Coronary artery (tissue), 2 donors: ENCODE measurements around the gene CNPY3.

ENCODE experiments used
- DNase-seq: peaks from one replicate; pipeline ENCODE4 v3.0.0-alpha.2; 2017; ENCODE audit warnings: low spot score
- H3K27ac ChIP-seq, 2 donors: fragments of 200-600 bp; sonication (generic); one replicate each; pipeline ENCODE4 v1.5.1; 2016 to 2019
- H3K4me3 ChIP-seq: fragments of 200-600 bp; sonication (generic); 2 replicates; pipeline ENCODE4 v1.5.1; 2016; ENCODE audit warnings: mild to moderate bottlenecking, moderate library complexity
- CTCF ChIP-seq: fragments of 200-600 bp; sonication (generic); IDR thresholded peaks from one replicate; pipeline ENCODE4 v1.5.1; 2019; ENCODE audit warnings: antibody characterized with exemption

Gene CNPY3

GRCh38 chr6:42984924-42985475 lies 55.7 kb downstream of the CNPY3 start:
- DNase-seq = no peak
- Histone ChIP-seq H3K27ac (peak overlapping the region; percentile 86 to 91), H3K4me3 (peak overlapping the region; percentile 90)
- TF ChIP-seq CTCF = no peak

GRCh38 chr6:42987533-42988451 lies 58.5 kb downstream of the CNPY3 start:
- H3K27ac ChIP-seq = peak overlapping the region in 1 of 2 donors; percentile 7
- no peak for DNase-seq
- no peak for TF ChIP-seq CTCF
- no peak overlapping the region for H3K4me3 ChIP-seq

- Histone ChIP-seq H3K27ac (no peak overlapping the region), H3K4me3 (no peak overlapping the region)
- no peak for TF ChIP-seq CTCF
- no peak for DNase-seq
Measured at GRCh38 chr6:42988486-42989020, 59.3 kb downstream of the CNPY3 start.
